Measurements from ENCODE around the gene LRRC74A.
A peak's percentile ranks its signal among the peaks of the same experiment; 100 is the strongest.

LRRC74A gene

GRCh38 chr14:76828339-76829012, 2.3 kb downstream of the LRRC74A start:
- Mint-ChIP-seq H3K36me3 (no peaks in the 10 kb centered on the region), H3K27me3 (peaks cover 23% of the 10 kb centered on the region), H3K27ac (no peak overlapping the region), H3K9me3 (no peaks in the 10 kb centered on the region), H3K4me1 (no peaks in the 10 kb centered on the region), H3K4me3 (no peak overlapping the region)
- ATAC-seq: no peak

DNA sequence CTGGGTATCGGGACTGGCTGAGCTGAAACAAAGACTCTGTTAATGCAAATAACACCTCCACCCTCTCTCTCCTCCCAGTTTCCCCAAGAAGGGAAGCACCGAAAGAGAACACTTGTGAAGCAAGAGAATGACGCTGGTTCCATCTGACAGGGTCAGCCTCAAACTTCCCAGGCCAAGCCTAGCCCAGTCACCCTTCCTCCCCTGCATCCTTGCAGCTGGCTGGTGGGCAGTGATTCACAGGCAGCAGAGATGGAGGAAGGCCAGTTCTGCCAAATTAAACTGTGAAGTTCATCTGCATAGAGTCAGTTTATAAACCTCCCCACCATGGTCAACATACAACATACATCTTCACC, 2.8 kb downstream of the LRRC74A start:
- H3K27me3 Mint-ChIP-seq: peaks cover 24% of the 10 kb centered on the region
- no peak overlapping the region for H3K27ac Mint-ChIP-seq
- no peaks in the 10 kb centered on the region for H3K4me1 Mint-ChIP-seq
- H3K9me3 Mint-ChIP-seq: no peaks in the 10 kb centered on the region
- no peak overlapping the region for H3K4me3 Mint-ChIP-seq
- no peak for ATAC-seq
- H3K36me3 Mint-ChIP-seq: no peaks in the 10 kb centered on the region

GRCh38 chr14:76829650-76830421, 3.6 kb downstream of the LRRC74A start:
- H3K9me3 Mint-ChIP-seq: no peaks in the 10 kb centered on the region
- no peak overlapping the region for H3K4me3 Mint-ChIP-seq
- no peak overlapping the region for H3K27ac Mint-ChIP-seq

DNA sequence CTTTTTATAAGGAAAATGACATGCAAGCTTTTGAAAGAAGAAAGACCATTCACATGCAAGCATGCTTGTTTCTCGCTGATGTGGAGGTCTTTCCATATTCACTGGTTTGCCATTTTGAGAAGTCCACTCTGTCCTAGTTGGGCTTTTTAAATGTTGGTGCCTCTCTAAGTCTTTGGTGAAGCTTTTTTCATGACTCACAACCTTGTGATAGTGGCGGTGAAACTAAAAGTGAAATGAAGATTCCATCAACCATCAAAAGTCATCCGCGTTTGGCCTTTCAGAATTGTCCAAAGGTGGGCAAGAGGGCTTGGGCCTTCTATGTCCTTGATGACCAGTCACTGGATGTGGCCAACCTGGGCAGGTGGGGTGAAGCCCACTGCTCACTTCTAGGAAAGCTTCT, 4.3 kb downstream of the LRRC74A start:
- no peaks in the 10 kb centered on the region for H3K9me3 Mint-ChIP-seq
- no peak overlapping the region for H3K27ac Mint-ChIP-seq
- no peaks in the 10 kb centered on the region for H3K4me1 Mint-ChIP-seq
- no peaks in the 10 kb centered on the region for H3K36me3 Mint-ChIP-seq
- no peak for ATAC-seq
- no peak overlapping the region for H3K4me3 Mint-ChIP-seq
- peaks cover 19% of the 10 kb centered on the region for H3K27me3 Mint-ChIP-seq

More at GRCh38 chr14:76829650-76830421, 3.6 kb downstream of the LRRC74A start:
- ATAC-seq: no peak
- Mint-ChIP-seq H3K27me3 (peaks cover 26% of the 10 kb centered on the region), H3K36me3 (no peaks in the 10 kb centered on the region), H3K4me1 (no peaks in the 10 kb centered on the region)

DNA sequence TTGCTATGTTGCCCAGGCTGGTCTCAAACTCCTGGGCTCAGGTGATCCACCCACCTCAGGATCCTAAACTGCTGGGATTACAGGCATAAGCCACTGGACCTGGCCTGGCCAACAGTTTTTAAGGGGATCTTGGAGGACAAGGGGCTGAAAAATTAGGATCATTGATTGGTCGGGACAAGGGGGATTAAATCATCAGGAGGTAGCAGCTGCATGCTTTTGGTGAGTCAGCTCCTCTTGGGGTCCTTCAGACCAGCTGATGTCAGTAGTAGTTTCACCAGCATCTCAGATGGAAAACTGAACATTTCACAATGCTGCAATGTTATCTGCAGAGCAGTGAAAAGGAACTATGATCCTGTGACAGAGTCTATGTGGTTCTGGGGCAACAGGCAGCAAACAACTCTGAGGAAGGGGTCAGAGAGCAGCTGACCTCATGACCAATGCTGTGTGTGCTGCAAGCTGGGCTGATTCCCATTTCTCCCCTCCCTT, 6.3 kb downstream of the LRRC74A start:
- Mint-ChIP-seq H3K9me3 (no peaks in the 10 kb centered on the region), H3K4me3 (no peak overlapping the region), H3K4me1 (no peaks in the 10 kb centered on the region), H3K36me3 (no peaks in the 10 kb centered on the region), H3K27ac (no peak overlapping the region), H3K27me3 (peaks cover 24% of the 10 kb centered on the region)
- no peak for ATAC-seq

- ATAC-seq: no peak
- H3K9me3 Mint-ChIP-seq: no peaks in the 10 kb centered on the region
- H3K36me3 Mint-ChIP-seq: no peaks in the 10 kb centered on the region
- H3K27me3 Mint-ChIP-seq: peaks cover 21% of the 10 kb centered on the region
- H3K4me3 Mint-ChIP-seq: no peak overlapping the region
- H3K27ac Mint-ChIP-seq: no peak overlapping the region
- H3K4me1 Mint-ChIP-seq: no peaks in the 10 kb centered on the region
Observed at GRCh38 chr14:76833011-76833410, 6.8 kb downstream of the LRRC74A start.

- no peak overlapping the region for H3K27ac Mint-ChIP-seq
Observed at GRCh38 chr14:76834241-76834661, 8.0 kb downstream of the LRRC74A start.

DNA sequence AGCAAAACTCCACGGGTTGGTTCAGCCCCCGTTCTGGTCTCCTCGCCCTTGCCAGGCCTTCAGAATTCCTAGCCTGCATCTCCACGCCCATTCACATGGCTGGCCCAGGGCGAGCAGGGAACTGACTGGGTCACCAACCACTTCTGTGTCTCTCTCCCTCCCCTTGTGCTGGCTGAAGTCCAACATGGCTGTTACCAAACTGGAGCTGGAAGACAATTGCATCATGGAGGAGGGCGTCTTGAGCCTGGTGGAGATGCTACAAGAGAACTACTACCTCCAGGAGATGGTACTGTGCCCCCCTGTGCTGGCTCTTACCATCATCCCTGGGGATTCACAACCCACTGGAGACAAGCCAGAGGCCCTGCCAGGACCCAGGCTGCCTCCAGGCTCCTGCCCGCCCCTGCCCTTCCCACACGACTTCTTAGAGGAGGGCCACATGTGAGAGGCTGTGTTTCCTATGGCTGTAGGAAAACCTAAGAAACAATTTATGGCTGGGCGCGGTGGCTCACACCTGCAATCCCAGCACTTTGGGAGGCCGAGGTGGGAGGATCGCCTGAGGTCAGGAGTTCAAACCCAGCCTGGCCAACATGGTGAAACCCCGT, 9.9 kb downstream of the LRRC74A start:
- H3K9me3 Mint-ChIP-seq: no peaks in the 10 kb centered on the region
- no peak for ATAC-seq
- peaks cover 27% of the 10 kb centered on the region for H3K27me3 Mint-ChIP-seq
- no peak overlapping the region for H3K4me3 Mint-ChIP-seq
- H3K4me1 Mint-ChIP-seq: no peaks in the 10 kb centered on the region
- no peaks in the 10 kb centered on the region for H3K36me3 Mint-ChIP-seq
- H3K27ac Mint-ChIP-seq: no peak overlapping the region

More at GRCh38 chr14:76834241-76834661, 8.0 kb downstream of the LRRC74A start:
- ATAC-seq: no peak
- Mint-ChIP-seq H3K9me3 (no peaks in the 10 kb centered on the region), H3K4me1 (no peaks in the 10 kb centered on the region), H3K4me3 (no peak overlapping the region), H3K36me3 (no peaks in the 10 kb centered on the region), H3K27me3 (peaks cover 27% of the 10 kb centered on the region)

DNA sequence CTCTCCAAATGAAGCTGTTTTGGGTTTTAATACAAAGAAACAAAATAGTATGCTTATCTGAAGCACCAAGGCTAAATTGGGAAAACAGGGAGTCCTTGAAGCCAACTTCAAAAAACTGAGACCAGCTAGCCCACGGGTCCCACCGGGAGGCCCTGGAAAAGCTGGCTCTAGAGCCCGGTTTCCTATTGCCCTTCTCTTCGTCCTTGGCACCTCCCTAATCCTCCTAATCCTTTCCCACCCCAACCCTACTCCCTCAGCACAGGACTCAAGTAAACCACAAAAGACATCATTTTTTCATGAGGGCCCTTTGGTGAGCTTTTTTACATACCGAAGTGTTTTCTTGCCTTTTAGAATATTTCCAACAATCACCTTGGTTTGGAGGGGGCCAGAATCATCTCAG, 11.3 kb downstream of the LRRC74A start:
- no peak for ATAC-seq
- Mint-ChIP-seq H3K27ac (no peak overlapping the region), H3K36me3 (no peaks in the 10 kb centered on the region), H3K4me3 (no peak overlapping the region), H3K9me3 (no peaks in the 10 kb centered on the region), H3K4me1 (no peaks in the 10 kb centered on the region), H3K27me3 (peaks cover 27% of the 10 kb centered on the region)

DNA sequence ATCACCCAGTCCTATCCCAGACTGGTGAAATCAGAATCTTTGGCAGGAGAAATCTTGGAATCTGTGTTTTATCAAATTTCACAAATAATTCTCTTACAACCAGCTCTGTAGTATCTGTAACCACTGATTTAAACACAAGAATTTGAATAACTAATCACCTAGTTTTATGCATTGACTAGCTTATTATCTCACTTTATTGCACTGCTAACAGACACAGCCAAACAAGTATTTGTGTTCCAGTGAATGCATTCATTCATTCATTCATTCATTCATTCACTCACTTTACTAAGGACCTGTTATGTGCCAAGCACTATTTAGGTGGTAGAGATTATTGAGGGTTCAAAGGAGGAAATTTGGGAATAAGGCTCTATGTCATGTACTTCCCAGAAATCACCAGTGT, 16.2 kb downstream of the LRRC74A start:
- Mint-ChIP-seq H3K9me3 (no peaks in the 10 kb centered on the region), H3K27me3 (peaks cover 17% of the 10 kb centered on the region), H3K4me1 (peaks cover 19% of the 10 kb centered on the region), H3K27ac (no peak overlapping the region), H3K4me3 (no peak overlapping the region), H3K36me3 (no peaks in the 10 kb centered on the region)
- no peak for ATAC-seq

DNA sequence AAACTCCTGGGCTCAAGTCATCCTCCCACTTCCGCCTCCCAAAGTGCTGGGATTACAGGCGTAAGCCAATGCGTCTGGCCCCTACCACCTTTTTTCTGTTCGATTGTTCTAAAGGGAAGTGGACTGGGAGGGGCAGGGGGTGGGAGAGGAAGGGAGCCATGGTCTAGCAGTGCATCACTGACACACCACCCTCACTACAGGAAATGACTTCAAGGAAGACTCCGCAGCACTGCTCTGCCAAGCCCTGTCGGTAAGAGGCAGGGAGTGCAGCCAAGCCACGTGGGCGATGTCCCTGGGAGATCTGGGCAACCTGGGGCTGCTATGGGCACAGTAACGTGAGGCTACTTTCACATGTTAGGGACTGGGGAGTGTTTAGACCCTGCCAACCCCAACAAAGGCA, 18.0 kb downstream of the LRRC74A start:
- peak; percentile 57 for ATAC-seq
- Mint-ChIP-seq H3K4me3 (no peak overlapping the region), H3K36me3 (no peaks in the 10 kb centered on the region), H3K9me3 (no peaks in the 10 kb centered on the region), H3K27me3 (peaks cover 6% of the 10 kb centered on the region), H3K27ac (no peak overlapping the region), H3K4me1 (peaks cover 19% of the 10 kb centered on the region)

- no peaks in the 10 kb centered on the region for H3K9me3 Mint-ChIP-seq
- no peak for ATAC-seq
- H3K27me3 Mint-ChIP-seq: peaks cover 6% of the 10 kb centered on the region
- H3K4me3 Mint-ChIP-seq: no peak overlapping the region
- H3K36me3 Mint-ChIP-seq: no peaks in the 10 kb centered on the region
- H3K27ac Mint-ChIP-seq: no peak overlapping the region
- peaks cover 19% of the 10 kb centered on the region for H3K4me1 Mint-ChIP-seq
Observed at GRCh38 chr14:76846331-76847047, 20.3 kb downstream of the LRRC74A start.

DNA sequence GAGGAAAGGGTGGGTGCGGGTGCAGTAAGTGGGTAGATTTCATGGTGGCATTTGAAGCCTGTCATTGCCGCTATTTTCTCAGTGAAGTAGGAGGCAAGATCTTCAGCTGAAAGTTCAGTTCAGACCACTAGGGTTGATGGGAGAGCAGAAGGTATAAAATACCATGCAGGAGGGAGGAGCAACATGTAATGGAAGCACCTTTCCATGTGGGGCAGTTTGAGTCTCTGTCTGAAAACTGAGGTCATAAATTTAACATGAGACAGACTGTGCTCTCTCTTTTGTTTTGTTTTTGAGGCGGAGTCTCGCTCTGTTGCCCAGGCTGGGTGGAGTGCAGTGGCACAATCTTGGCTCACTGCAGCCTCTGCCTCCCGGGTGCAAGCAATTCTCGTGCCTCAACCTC, 22.7 kb downstream of the LRRC74A start:
- H3K27ac Mint-ChIP-seq: no peak overlapping the region
- ATAC-seq: no peak
- peaks cover 19% of the 10 kb centered on the region for H3K4me1 Mint-ChIP-seq
- H3K4me3 Mint-ChIP-seq: no peak overlapping the region
- peaks cover 11% of the 10 kb centered on the region for H3K27me3 Mint-ChIP-seq
- H3K9me3 Mint-ChIP-seq: no peaks in the 10 kb centered on the region
- H3K36me3 Mint-ChIP-seq: no peaks in the 10 kb centered on the region

DNA sequence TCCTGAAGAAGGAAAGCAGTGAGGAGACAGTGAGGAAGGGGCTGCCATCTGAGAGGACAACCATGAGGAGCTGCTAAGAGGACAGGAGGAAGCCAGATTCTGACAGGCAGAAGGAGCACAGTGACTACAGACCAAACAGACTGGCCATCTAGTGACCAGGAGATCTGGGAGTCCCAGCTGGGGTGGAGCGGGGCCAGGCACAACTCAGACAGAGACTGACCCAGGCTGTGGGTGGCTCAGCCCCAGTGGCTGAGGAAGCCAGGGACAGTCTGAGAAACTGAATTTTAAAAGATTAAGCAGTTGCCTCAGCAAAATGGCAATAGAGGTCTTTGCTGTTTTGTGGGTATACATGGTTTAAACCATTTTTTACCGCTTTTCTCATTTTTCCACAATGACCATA, 28.9 kb downstream of the LRRC74A start:
- H3K9me3 Mint-ChIP-seq: peaks cover 7% of the 10 kb centered on the region
- ATAC-seq: no peak
- H3K27me3 Mint-ChIP-seq: peaks cover 33% of the 10 kb centered on the region
- no peaks in the 10 kb centered on the region for H3K36me3 Mint-ChIP-seq
- no peaks in the 10 kb centered on the region for H3K4me1 Mint-ChIP-seq
- no peak overlapping the region for H3K4me3 Mint-ChIP-seq
- H3K27ac Mint-ChIP-seq: no peak overlapping the region

GRCh38 chr14:76856769-76857168, 30.6 kb downstream of the LRRC74A start:
- Mint-ChIP-seq H3K9me3 (peaks cover 7% of the 10 kb centered on the region), H3K27ac (no peak overlapping the region), H3K4me1 (no peaks in the 10 kb centered on the region), H3K4me3 (no peak overlapping the region), H3K36me3 (no peaks in the 10 kb centered on the region), H3K27me3 (peaks cover 33% of the 10 kb centered on the region)
- no peak for ATAC-seq
